HG03432 (cell line): ENCODE results near the gene MCF2L.
"Not testable (repeated sequence)": the region's sequence is repeated elsewhere in the genome, so short reads cannot be mapped to it uniquely, and the experiment has no call there.

Experiments
- ATAC-seq: cut with Tn5 transposase; IDR thresholded peaks from one replicate; pipeline ENCODE4 v1.9.1; 2021; ENCODE audit warnings: mild to moderate bottlenecking, moderate library complexity; ENCODE audit not compliant: unreplicated experiment

MCF2L gene

GRCh38 chr13:113028336-113029060 is 59.5 kb downstream of the MCF2L start:
- no peak for ATAC-seq

GRCh38 chr13:113029061-113029445 is 60.0 kb downstream of the MCF2L start:
- no peak for ATAC-seq

GRCh38 chr13:113029487-113030258 is 60.7 kb downstream of the MCF2L start:
- ATAC-seq, result no peak

GRCh38 chr13:113030259-113030640 is 61.2 kb downstream of the MCF2L start:
- not testable (repeated sequence) for ATAC-seq

GRCh38 chr13:113031465-113031864 is 62.5 kb downstream of the MCF2L start:
- ATAC-seq, result no peak

- ATAC-seq, result no peak
Measured at GRCh38 chr13:113032291-113032690, 63.3 kb downstream of the MCF2L start.

- no peak for ATAC-seq
Measured at GRCh38 chr13:113033054-113033850, 64.2 kb downstream of the MCF2L start.

GRCh38 chr13:113034451-113035212 is 65.6 kb downstream of the MCF2L start:
- no peak for ATAC-seq

- ATAC-seq, result no peak
Measured at GRCh38 chr13:113035213-113035800, 66.3 kb downstream of the MCF2L start.

- no peak for ATAC-seq
Measured at GRCh38 chr13:113036401-113036800, 67.4 kb downstream of the MCF2L start.

- no peak for ATAC-seq
Measured at GRCh38 chr13:113040031-113040430, 71.0 kb downstream of the MCF2L start.

GRCh38 chr13:113040597-113041292 is 71.7 kb downstream of the MCF2L start:
- no peak for ATAC-seq

- no peak for ATAC-seq
Measured at GRCh38 chr13:113041293-113041690, 72.3 kb downstream of the MCF2L start.

GRCh38 chr13:113041896-113042295 is 72.9 kb downstream of the MCF2L start:
- no peak for ATAC-seq

- no peak for ATAC-seq
Measured at GRCh38 chr13:113042456-113042855, 73.4 kb downstream of the MCF2L start.

GRCh38 chr13:113043001-113043630 is 74.1 kb downstream of the MCF2L start:
- no peak for ATAC-seq

GRCh38 chr13:113043931-113044330 is 74.9 kb downstream of the MCF2L start:
- ATAC-seq, result no peak

- no peak for ATAC-seq
Measured at GRCh38 chr13:113044391-113045114, 75.5 kb downstream of the MCF2L start.
